Tibial nerve (tissue), 4 donors: Measurements from ENCODE around the gene ARL8B.

Experiments used
- EP300 ChIP-seq, 2 donors: sonication (generic); formaldehyde crosslinking; IDR thresholded peaks; one replicate each; pipeline ENCODE4 v1.6.1; 2017; ENCODE audit warnings: antibody characterized with exemption in 2 of 2, mild to moderate bottlenecking in 1 of 2
- POLR2A ChIP-seq, 2 donors: fragments of 450-650 bp; IDR thresholded peaks; one replicate each; pipeline ENCODE4 v1.6.1; 2017; ENCODE audit warnings: antibody characterized with exemption in 2 of 2, mild to moderate bottlenecking in 2 of 2, moderate library complexity in 2 of 2
- TF ChIP-seq, protein P1 (sequence below), 5 experiments: fragments of 200-600 bp in 3 of 5; fragments of 450-650 bp in 2 of 5; sonication (generic) in 3 of 5; IDR thresholded peaks; one replicate each; pipeline ENCODE4 v1.5.1; 2016 to 2019; ENCODE audit warnings: antibody characterized with exemption in 5 of 5, mild to moderate bottlenecking in 3 of 5, moderate library complexity in 2 of 5

DNA sequence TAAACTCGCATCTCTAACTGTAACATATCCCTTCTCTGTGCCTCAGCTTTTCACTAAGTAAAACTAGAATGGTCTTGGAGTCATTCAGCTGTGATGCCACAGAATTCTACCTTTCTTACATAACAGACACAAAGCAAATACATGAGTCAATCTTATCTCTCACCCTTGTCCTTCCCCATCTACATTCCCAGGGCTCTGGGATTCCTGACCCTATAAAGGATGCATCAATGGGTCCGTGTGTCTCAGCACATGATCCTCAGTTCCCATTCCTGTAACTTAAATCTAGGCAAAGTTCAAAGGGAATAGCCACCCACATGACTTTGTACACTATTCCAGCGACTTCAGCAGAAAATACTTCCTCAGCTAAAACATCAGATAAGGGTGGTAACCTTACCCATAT, 11.8 kb upstream of the ARL8B start:
- TF ChIP-seq, protein P1, sequence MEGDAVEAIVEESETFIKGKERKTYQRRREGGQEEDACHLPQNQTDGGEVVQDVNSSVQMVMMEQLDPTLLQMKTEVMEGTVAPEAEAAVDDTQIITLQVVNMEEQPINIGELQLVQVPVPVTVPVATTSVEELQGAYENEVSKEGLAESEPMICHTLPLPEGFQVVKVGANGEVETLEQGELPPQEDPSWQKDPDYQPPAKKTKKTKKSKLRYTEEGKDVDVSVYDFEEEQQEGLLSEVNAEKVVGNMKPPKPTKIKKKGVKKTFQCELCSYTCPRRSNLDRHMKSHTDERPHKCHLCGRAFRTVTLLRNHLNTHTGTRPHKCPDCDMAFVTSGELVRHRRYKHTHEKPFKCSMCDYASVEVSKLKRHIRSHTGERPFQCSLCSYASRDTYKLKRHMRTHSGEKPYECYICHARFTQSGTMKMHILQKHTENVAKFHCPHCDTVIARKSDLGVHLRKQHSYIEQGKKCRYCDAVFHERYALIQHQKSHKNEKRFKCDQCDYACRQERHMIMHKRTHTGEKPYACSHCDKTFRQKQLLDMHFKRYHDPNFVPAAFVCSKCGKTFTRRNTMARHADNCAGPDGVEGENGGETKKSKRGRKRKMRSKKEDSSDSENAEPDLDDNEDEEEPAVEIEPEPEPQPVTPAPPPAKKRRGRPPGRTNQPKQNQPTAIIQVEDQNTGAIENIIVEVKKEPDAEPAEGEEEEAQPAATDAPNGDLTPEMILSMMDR (IDR thresholded peaks at IDR 0.05), result no peak
- TF ChIP-seq POLR2A (IDR thresholded peaks at IDR 0.05) (no peak), EP300 (IDR thresholded peaks at IDR 0.05) (no peak)
